MG63 (cell line): ENCODE measurements around the gene GAL3ST1. TPM values are rescaled to one million over a fixed set of nuclear protein-coding genes. Genes with fewer than 3 reads are reported as not detected.
"Not testable (repeated sequence)": the region's sequence is repeated elsewhere in the genome, so short reads cannot be mapped to it uniquely, and the experiment has no call there.

Experiments
- DNase-seq: peaks from one replicate; pipeline ENCODE4 v3.0.0-alpha.2; 2020
- H3K27me3 ChIP-seq: fragments of 250-450 bp; sonication (Bioruptor Pico); 2 replicates; pipeline ENCODE4 v1.5.1; 2020; ENCODE audit warnings: mild to moderate bottlenecking, moderate library complexity
- H3K36me3 ChIP-seq: fragments of 250-450 bp; sonication (Bioruptor Pico); 2 replicates; pipeline ENCODE4 v1.5.1; 2020; ENCODE audit warnings: mild to moderate bottlenecking, moderate library complexity
- H3K4me3 ChIP-seq: fragments of 250-450 bp; sonication (Bioruptor Pico); 2 replicates; pipeline ENCODE4 v1.5.1; 2020; ENCODE audit warnings: mild to moderate bottlenecking, moderate library complexity
- H3K9me3 ChIP-seq: fragments of 250-450 bp; sonication (Bioruptor Pico); 2 replicates; pipeline ENCODE4 v1.5.1; 2020; ENCODE audit warnings: mild to moderate bottlenecking, moderate library complexity
- total RNA-seq: library from RNA; depleted of rRNA; stranded (reverse); fragments of >200 nt; shearing (Covaris generic); gene quantifications from 2 replicates; pipeline ENCODE4 v1.2.3, GENCODE V29; 2014; ENCODE audit warnings: low replicate concordance; rRNA removed

GAL3ST1 gene, protein sequence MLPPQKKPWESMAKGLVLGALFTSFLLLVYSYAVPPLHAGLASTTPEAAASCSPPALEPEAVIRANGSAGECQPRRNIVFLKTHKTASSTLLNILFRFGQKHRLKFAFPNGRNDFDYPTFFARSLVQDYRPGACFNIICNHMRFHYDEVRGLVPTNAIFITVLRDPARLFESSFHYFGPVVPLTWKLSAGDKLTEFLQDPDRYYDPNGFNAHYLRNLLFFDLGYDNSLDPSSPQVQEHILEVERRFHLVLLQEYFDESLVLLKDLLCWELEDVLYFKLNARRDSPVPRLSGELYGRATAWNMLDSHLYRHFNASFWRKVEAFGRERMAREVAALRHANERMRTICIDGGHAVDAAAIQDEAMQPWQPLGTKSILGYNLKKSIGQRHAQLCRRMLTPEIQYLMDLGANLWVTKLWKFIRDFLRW
- total RNA-seq = not detected in 2 replicates

DNA sequence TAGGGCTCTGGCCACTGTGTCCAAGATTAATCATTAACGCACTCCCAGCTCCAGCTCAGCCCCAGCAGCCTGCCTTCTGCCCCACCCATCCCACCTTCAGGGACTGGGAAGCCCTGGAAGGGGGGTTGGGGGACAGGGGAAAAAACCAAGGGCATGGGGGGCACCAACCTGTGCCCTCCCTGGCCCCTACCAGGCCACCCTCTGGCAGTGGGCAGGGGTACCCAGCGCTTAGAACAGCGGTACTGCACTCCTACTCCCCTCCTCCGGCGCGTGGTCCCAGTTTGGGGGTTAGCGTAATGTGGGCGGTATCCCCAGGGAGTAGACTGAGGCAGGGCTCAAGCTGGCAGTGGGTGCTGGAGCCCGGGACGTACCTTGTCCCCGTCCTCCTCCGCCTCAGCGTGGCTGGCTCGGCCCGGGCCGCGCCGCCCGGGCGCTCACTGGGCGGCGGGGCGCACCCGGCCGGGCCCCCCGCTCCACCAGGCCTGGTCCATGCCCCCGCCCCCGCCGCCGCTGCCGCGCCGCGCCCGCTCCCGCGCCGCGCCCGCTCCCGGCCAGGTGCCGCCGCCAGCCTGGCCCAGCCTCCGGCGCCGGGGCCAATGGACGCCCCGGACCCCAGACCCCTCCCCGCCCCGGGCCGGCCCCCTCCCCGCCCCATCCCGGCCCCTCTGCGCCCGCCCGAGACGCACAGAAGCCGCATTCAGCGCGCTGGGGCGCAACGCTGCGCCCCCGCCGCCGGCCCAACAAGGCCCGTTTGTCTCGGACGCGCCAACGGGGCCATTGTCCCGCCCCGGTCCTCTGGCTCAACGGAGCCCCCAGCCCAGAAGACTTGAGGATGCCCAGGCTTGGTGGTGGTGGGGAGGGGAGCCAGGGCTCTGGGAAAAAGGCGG is at the start of gene GAL3ST1:
GAL3ST1 (minus strand) TSS at position 571 of the 887 bp plus-strand sequence. CDS start 17,273 bp downstream, outside the sequence.
- no peak within 1 kb of the TSS for H3K4me3 ChIP-seq
- DNase-seq = no peak
- no peaks in the 10 kb centered on the region for H3K9me3 ChIP-seq
- H3K27me3 ChIP-seq = no peaks in the 10 kb centered on the region
- peaks cover 38% of the 10 kb centered on the region for H3K36me3 ChIP-seq

GRCh38 chr22:30619909-30620308 is 45.4 kb upstream of the GAL3ST1 start:
- not testable (repeated sequence) for H3K36me3 ChIP-seq, H3K27me3 ChIP-seq, H3K9me3 ChIP-seq, DNase-seq, H3K4me3 ChIP-seq

DNA sequence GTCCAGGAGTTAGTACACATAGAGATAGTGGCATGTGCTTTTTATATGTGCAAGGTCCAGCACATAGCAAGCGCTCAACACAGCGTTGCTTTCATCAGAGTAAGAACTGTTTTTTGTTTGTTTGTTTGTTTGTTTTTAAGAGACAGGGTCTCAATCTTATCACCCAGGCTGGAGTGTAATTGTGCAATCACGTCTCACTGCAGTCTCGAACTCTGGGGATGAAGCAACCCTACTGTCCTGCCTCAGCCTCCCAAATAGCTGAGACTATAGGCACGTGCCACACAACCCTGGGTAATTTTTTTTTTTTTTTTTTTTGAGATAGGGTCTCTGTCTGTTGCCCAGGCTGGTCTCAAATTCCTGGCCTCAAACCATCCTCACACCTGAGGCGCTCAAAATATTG is 43.4 kb upstream of the GAL3ST1 start:
- Histone ChIP-seq H3K4me3 (no peak overlapping the region), H3K36me3 (no peaks in the 10 kb centered on the region), H3K9me3 (no peaks in the 10 kb centered on the region), H3K27me3 (no peaks in the 10 kb centered on the region)
- DNase-seq = no peak

DNA sequence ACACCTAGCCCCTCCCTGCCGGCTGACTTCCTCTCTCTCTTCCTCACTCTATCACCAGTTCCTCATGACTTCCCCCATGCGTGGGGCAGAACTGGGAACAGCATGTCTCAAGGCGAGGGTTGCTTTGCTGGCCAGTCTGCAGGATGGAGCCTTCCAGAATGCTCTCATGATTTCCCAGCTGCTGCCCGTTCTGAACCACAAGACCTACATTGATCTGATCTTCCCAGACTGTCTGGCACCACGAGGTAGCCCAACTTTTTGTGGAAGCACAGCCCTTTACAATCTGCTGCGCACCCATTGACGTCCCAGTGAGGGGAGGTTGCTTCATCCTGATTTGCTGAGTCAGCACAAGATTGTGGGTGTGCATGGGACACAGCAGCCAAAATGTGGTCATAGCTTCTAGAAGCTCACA is 41.1 kb upstream of the GAL3ST1 start:
- Histone ChIP-seq H3K27me3 (no peaks in the 10 kb centered on the region), H3K4me3 (no peak overlapping the region), H3K36me3 (no peaks in the 10 kb centered on the region), H3K9me3 (no peaks in the 10 kb centered on the region)
- DNase-seq = no peak

GRCh38 chr22:30614879-30615278 is 40.4 kb upstream of the GAL3ST1 start:
- no peaks in the 10 kb centered on the region for H3K9me3 ChIP-seq
- no peaks in the 10 kb centered on the region for H3K27me3 ChIP-seq
- DNase-seq = no peak
- H3K36me3 ChIP-seq = no peaks in the 10 kb centered on the region
- no peak overlapping the region for H3K4me3 ChIP-seq

DNA sequence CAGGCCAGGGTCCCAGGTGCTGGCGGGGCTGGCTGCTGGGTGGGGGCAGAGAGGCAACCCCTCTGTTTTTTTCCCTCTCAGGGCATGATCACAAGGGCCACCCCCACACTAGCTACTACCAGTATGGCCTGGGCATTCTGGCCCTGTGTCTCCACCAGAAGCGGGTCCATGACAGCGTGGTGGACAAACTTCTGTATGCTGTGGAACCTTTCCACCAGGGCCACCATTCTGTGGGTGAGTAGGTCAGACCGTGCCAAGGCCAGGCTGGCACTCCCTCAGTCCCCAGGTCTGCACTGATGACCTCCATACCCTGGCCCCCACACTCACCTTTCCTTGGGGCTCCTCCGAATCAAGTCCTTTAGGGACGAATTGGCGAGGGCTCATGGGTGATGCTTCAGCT is 39.8 kb upstream of the GAL3ST1 start:
- Histone ChIP-seq H3K27me3 (no peaks in the 10 kb centered on the region), H3K36me3 (no peaks in the 10 kb centered on the region), H3K4me3 (no peak overlapping the region), H3K9me3 (no peaks in the 10 kb centered on the region)
- DNase-seq = no peak

DNA sequence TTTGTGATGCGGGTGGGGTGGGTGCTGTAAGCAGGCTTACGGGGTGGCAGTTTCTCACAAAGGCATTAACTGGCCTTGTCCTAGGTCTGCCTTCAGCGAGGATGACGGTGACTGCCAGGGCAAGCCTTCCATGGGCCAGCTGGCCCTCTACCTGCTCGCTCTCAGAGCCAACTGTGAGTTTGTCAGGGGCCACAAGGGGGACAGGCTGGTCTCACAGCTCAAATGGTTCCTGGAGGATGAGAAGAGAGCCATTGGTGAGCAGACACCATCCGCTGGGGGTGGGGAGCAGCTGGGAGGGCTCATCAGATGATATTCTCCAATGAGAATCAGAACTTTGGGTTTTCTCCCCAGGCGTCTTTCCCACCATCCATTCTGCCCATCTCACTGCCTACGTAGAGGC is 38.3 kb upstream of the GAL3ST1 start:
- H3K4me3 ChIP-seq = no peak overlapping the region
- H3K27me3 ChIP-seq = no peaks in the 10 kb centered on the region
- H3K9me3 ChIP-seq = no peaks in the 10 kb centered on the region
- no peak for DNase-seq
- no peaks in the 10 kb centered on the region for H3K36me3 ChIP-seq

DNA sequence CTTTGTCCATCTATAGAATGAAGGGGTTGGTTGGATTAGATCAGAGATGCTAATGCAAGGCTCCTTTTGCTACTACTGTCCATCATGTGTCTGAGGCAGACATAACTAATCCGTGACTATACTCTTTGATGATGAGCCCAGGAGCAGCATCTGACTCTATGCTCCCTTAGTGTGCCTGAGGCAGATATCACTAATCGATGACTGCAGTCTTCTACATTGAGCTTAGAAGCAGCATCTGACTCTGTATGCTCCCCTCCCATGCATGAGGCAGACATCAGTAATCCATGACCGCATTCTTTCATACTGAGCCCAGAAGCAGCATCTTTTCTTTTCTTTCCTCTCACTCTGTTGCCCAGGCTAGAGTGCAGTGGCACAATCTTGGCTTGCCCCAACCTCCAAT is 36.7 kb upstream of the GAL3ST1 start:
- no peaks in the 10 kb centered on the region for H3K36me3 ChIP-seq
- no peak overlapping the region for H3K4me3 ChIP-seq
- H3K9me3 ChIP-seq = no peaks in the 10 kb centered on the region
- H3K27me3 ChIP-seq = no peaks in the 10 kb centered on the region
- DNase-seq = no peak

DNA sequence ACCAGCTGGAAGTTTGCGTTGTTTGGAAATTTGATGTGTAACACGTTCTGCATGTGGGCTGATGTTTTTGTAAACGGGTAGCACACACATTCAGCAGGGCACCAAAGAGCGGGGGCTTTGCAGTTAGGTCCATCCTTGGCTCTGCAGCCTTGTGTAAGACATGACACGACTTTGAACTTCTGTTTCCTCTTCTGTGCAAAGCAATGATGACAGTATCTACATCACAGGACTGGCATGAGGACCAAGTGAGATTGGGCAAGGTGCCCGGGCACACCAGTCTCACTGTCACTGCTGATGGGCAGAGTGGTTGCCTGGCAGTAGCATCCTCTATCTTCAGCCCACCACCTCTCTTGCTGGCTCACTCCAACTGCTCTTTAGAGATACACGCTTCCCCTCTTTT is 35.8 kb upstream of the GAL3ST1 start:
- DNase-seq = no peak
- no peaks in the 10 kb centered on the region for H3K27me3 ChIP-seq
- H3K36me3 ChIP-seq = no peaks in the 10 kb centered on the region
- H3K4me3 ChIP-seq = no peak overlapping the region
- no peaks in the 10 kb centered on the region for H3K9me3 ChIP-seq

DNA sequence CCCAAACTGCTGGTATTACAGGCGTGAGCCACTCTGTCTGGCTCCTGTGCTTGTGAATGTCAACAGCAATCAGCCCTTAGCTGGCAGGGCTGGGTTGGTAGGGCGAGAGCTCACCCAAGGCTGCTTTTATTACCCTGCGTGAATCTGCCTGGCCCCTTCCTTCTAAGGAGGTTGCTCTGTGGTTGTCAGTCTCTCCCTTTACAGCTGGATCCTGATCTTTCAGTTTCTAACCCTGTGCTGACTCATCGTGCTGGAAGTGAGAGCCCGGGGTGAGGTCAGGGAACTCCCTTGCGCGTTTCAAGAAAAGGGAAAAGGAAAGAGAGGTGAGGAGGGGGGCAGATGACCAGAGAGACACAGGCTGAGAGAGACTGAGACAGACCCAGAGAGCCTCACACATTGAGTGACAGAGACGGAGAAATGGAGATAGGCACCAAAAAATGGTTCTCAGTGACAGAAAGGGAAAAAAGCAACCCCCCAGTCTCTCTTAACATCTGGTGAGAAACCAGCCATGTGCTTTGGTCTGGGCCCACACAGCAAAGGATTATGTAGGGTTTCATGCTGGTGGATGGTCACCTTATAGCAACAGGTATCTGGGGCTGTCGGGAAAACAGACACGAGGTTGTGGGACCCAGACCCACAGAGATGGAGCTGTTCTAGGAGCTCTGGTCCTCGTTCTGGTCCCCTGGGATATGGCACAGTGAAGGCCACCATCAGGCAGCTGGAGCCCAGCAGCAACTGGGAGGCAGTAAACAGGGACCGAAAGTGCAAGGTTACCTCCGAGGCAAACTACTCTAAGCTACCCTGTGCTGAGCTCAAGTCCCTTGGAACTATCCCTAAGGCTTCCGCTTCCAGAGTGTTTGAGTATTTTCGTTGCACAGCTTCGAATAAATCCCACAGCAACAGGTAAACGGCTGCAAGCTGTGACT is 35.1 kb upstream of the GAL3ST1 start:
- peak; percentile 87 for DNase-seq
- H3K27me3 ChIP-seq = no peaks in the 10 kb centered on the region
- no peaks in the 10 kb centered on the region for H3K9me3 ChIP-seq
- H3K36me3 ChIP-seq = no peaks in the 10 kb centered on the region
- H3K4me3 ChIP-seq = no peak overlapping the region

GRCh38 chr22:30607939-30608338 is 33.5 kb upstream of the GAL3ST1 start:
- no peaks in the 10 kb centered on the region for H3K9me3 ChIP-seq
- H3K4me3 ChIP-seq = no peak overlapping the region
- no peaks in the 10 kb centered on the region for H3K36me3 ChIP-seq
- no peak for DNase-seq
- no peaks in the 10 kb centered on the region for H3K27me3 ChIP-seq

DNA sequence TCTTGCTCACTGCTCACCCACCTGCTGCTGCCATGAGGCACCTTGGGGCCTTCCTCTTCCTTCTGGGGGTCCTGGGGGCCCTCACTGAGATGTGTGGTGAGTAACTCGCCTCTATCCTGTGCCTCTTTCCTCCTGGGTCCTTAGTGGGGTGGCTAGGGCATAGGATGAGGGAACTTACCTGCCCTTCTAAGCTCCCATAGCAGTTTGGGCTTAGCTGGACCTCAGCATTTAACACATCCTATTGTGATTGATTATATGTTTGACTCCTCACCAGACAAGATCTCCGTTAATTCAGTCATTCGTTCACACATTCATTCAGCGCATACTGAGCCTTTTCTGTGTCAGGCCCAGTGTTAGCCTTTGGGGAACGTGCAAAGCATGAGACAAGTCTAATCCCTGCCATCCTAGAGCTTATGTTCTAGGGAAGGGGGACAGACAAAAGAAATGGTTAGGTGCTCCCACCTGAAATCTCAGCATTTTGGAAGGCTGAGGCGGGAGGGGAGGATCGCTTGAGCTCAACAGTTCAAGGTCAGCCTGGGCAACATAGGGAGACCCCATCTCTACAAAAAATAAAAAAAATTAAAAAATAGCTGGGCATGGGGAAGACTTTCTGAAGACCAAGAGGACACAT is 33.0 kb upstream of the GAL3ST1 start:
- no peak for DNase-seq
- H3K9me3 ChIP-seq = no peaks in the 10 kb centered on the region
- no peaks in the 10 kb centered on the region for H3K27me3 ChIP-seq
- no peaks in the 10 kb centered on the region for H3K36me3 ChIP-seq
- H3K4me3 ChIP-seq = no peak overlapping the region

GRCh38 chr22:30606455-30607299 is 32.2 kb upstream of the GAL3ST1 start, which contains the start of gene TCN2:
Gene TCN2, plus strand, starts transcription at chr22:30607174. Its CDS starts 158 bp downstream, at chr22:30607332.
- Histone ChIP-seq H3K4me3 (no peak within 1 kb of the TSS), H3K9me3 (no peaks in the 10 kb centered on the region), H3K36me3 (no peaks in the 10 kb centered on the region), H3K27me3 (no peaks in the 10 kb centered on the region)
- no peak for DNase-seq

DNA sequence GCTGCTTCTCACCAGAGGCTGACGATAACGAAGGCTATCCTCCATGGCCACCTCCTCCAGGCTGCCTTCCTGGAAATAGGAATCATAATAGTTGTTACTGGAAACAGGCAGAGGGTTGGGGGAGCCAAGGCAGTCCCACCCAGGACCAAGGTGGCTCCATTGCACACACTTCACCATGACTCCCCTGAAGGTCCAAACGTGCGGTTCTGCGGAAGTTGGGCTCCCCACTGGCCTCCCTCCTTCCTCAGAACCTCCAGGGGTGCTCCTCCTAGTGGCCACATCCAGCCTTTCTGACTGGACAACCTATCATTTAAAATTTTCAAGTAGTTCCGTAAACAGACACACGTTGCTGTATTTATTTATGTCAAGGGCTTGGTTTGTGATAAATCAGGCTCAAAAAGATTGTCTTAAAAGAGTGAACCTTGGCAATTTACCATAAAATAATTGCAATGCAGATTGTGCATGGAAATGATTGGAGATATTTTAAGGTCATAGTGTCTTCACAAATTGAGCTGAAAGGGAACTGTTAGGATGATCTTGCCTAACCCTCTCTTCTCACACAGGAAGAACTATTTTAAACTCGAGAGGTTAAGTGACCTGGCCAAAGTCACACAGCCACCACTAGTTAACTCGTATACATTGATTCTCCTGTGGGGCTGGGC is 31.1 kb upstream of the GAL3ST1 start:
- Histone ChIP-seq H3K9me3 (no peaks in the 10 kb centered on the region), H3K36me3 (no peaks in the 10 kb centered on the region), H3K27me3 (no peaks in the 10 kb centered on the region), H3K4me3 (no peak overlapping the region)
- peak; percentile 27 for DNase-seq

DNA sequence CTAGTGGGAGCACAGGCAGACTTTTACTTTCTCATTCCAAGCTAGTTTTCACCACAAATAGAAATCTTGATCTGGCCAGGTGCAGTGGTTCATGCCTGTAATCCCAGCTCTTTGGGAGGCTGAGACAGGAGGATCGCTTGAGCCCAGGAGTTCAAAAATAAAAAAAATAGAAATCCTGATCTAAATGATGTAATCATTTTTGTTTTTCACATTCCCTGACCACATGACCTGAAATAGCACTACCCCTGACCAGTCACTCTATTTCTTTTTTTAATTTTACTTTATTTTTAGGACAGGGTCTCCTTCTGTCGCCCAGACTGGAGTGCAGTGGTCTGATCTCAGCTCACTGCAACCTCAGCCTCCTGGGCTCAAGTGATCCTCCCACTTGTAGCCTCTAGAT is 30.3 kb upstream of the GAL3ST1 start:
- Histone ChIP-seq H3K4me3 (no peak overlapping the region), H3K27me3 (no peaks in the 10 kb centered on the region), H3K36me3 (no peaks in the 10 kb centered on the region), H3K9me3 (no peaks in the 10 kb centered on the region)
- no peak for DNase-seq
